Inflammatory macrophage (primary cell): ENCODE measurements around the gene INSR.
"Not testable (repeated sequence)": the region's sequence is repeated elsewhere in the genome, so short reads cannot be mapped to it uniquely, and the experiment has no call there.

Experiments used
- DNase-seq, 2 donors: peaks; one replicate each; pipeline ENCODE4 v3.0.0-alpha.2; 2020 to 2022

The INSR gene

GRCh38 chr19:7257148-7258040, 36.8 kb downstream of the INSR start:
- DNase-seq: peak in 1 of 2 donors; percentile 5

GRCh38 chr19:7255631-7256030, 38.6 kb downstream of the INSR start:
- no peak for DNase-seq

- no peak for DNase-seq
Measured at GRCh38 chr19:7255119-7255518, 39.1 kb downstream of the INSR start.

GRCh38 chr19:7254590-7254989, 39.6 kb downstream of the INSR start:
- no peak for DNase-seq

- DNase-seq: no peak
Measured at GRCh38 chr19:7252364-7252763, 41.9 kb downstream of the INSR start.

GRCh38 chr19:7251494-7251893, 42.7 kb downstream of the INSR start:
- peak; percentile 50 to 52 for DNase-seq

- no peak for DNase-seq
Measured at GRCh38 chr19:7250951-7251350, 43.3 kb downstream of the INSR start.

- no peak for DNase-seq
Measured at GRCh38 chr19:7250057-7250596, 44.1 kb downstream of the INSR start.

- peak; percentile 37 to 70 for DNase-seq
Measured at GRCh38 chr19:7247155-7247554, 47.1 kb downstream of the INSR start.

GRCh38 chr19:7246601-7247000, 47.6 kb downstream of the INSR start:
- DNase-seq: no peak

- peak; percentile 52 to 65 for DNase-seq
Measured at GRCh38 chr19:7242601-7243258, 51.5 kb downstream of the INSR start.

GRCh38 chr19:7238051-7238450, 56.2 kb downstream of the INSR start:
- no peak for DNase-seq

- no peak for DNase-seq
Measured at GRCh38 chr19:7236153-7236552, 58.1 kb downstream of the INSR start.

GRCh38 chr19:7230826-7231225, 63.4 kb downstream of the INSR start:
- no peak for DNase-seq

- DNase-seq: no peak
Measured at GRCh38 chr19:7229735-7230134, 64.5 kb downstream of the INSR start.

GRCh38 chr19:7228935-7229541, 65.2 kb downstream of the INSR start:
- DNase-seq: no peak

GRCh38 chr19:7227735-7228134, 66.5 kb downstream of the INSR start:
- DNase-seq: no peak

GRCh38 chr19:7227149-7227548, 67.1 kb downstream of the INSR start:
- not testable (repeated sequence) for DNase-seq

GRCh38 chr19:7226739-7227138, 67.5 kb downstream of the INSR start:
- no peak for DNase-seq

GRCh38 chr19:7225741-7226140, 68.5 kb downstream of the INSR start:
- DNase-seq: no peak

- no peak for DNase-seq
Measured at GRCh38 chr19:7224995-7225394, 69.2 kb downstream of the INSR start.

- no peak for DNase-seq
Measured at GRCh38 chr19:7224209-7224686, 70.0 kb downstream of the INSR start.

GRCh38 chr19:7223429-7223828, 70.8 kb downstream of the INSR start:
- DNase-seq: no peak
